HG02798 (cell line): ENCODE data around the gene SLC39A2.

ENCODE experiments used
- ATAC-seq: cut with Tn5 transposase; IDR thresholded peaks from one replicate; pipeline ENCODE4 v1.9.1; 2021; ENCODE audit warnings: mild to moderate bottlenecking; ENCODE audit not compliant: unreplicated experiment, poor library complexity

Gene SLC39A2

DNA sequence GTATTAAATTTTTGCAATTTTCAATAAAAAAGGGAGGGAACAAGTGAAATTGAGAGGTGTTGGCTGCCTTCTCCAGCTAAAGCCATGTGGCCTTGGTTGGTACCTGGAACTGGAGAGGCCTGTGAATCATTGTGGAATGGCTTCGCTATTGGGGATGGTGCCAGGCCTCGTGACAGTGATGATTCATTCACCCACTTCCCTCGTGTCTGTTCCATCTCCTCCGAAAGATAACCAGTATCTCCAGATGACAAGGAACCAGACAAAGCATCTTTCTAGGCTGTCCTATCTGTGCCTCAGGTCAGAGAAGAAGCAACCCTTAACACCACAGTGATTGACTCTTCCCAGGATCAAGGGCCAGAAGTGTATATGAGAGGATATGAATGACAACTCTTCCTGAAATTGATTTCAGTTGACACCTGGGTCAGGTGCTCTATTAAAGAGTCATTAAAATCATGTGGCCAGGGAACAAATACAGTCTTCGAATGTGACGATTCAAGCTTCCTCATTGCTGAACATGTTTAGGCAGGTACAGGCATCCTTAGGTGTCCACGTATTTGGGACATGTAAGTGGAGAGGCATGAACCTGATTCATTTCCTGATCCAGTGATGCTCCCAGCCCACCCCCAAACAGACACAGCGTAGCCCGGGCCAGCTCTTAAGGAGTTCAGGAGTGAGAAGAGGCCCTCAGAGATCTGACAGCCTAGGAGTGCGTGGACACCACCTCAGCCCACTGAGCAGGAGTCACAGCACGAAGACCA, 42.8 kb downstream of the SLC39A2 start, which contains the start of gene RNASE7:
TSS of gene RNASE7 (plus strand) at position 687 of the 758 bp plus-strand sequence. CDS start 631 bp downstream, outside the sequence.
- ATAC-seq = no peak

DNA sequence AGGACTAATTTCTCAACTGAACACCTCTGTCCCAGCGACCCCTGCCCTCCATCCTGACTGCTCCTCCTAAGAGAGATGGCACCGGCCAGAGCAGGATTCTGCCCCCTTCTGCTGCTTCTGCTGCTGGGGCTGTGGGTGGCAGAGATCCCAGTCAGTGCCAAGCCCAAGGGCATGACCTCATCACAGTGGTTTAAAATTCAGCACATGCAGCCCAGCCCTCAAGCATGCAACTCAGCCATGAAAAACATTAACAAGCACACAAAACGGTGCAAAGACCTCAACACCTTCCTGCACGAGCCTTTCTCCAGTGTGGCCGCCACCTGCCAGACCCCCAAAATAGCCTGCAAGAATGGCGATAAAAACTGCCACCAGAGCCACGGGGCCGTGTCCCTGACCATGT, 43.8 kb downstream of the SLC39A2 start:
- ATAC-seq = no peak

DNA sequence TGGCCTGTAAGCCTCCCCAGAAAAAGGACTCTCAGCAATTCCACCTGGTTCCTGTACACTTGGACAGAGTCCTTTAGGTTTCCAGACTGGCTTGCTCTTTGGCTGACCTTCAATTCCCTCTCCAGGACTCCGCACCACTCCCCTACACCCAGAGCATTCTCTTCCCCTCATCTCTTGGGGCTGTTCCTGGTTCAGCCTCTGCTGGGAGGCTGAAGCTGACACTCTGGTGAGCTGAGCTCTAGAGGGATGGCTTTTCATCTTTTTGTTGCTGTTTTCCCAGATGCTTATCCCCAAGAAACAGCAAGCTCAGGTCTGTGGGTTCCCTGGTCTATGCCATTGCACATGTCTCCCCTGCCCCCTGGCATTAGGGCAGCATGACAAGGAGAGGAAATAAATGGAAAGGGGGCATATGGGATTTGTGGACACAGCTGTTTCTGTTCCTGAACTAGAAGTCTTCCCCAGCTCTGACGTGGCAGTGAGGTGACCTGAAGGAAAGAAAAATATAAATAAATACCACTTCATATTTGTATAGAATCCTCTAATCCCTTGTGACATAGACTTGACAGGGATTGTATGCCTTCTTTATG, 44.4 kb downstream of the SLC39A2 start:
- ATAC-seq = no peak

DNA sequence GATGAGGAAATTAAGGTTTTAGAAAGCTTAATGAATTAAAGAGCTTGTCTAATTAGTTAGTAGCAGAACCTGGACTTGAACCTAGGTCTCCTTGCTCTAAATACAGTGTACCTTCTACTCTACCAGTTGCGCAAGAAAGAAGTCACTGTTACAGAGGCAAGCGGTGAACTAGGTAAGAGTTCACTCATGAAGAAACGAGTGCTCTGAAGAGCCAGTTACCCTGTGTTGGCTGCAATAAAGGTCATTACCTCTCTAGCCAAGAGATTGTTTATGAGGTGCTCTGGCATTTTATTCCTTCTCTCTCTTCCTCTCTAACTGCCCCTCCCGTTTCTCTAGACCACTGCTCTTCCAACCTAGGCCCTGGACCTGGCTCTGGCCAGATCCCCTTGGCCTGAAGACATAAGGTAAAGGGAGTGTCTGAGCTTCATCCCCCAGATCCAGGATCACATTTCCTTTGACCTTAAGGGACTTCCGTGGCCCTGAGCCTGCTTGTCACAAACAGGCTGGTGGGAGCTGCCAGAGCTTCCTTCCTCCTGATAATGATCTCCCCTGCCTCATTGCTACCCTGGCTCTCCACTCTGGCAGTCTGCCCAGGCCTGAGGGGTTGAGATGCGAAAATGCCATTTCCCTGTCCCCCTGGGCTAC, 45.0 kb downstream of the SLC39A2 start:
- no peak for ATAC-seq

DNA sequence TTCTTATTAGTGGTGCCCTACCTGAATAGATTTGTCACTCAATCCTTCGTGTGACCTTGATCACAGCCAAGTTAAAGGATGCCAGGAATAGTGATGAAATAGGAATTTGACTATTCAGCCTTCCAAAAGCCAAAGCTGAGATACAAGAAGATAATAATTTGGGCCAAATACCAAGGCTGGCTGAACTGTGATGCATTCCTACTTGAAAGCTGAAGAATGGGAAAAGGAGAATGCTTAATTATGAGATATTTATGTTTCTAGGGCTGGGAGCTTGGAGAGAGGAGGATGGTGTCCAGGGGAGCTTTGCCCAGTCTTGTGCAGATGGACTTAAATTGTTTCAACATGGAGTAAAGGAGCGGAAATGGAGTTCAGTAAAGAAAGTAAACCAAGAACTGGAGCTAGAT, 48.3 kb downstream of the SLC39A2 start:
- ATAC-seq = no peak

DNA sequence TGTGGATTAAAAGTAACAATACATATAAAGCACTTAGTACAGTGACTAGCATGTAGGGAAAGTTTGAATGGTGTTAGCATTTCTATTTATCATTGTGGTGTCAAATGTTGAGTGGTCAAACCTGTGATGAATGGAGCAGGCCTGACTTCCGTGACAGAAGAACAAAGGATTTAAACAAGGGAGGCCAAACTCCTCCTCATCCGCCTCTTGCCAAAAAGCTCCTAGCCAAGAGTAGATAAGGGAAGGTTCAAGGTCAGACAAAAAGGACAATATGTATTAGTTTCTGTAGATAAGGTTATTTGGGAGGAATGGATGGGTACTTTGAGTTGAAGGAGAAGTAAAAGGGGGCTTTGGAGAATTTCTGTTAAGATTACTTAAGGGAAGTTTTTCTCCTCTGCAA, 49.5 kb downstream of the SLC39A2 start:
- no peak for ATAC-seq

DNA sequence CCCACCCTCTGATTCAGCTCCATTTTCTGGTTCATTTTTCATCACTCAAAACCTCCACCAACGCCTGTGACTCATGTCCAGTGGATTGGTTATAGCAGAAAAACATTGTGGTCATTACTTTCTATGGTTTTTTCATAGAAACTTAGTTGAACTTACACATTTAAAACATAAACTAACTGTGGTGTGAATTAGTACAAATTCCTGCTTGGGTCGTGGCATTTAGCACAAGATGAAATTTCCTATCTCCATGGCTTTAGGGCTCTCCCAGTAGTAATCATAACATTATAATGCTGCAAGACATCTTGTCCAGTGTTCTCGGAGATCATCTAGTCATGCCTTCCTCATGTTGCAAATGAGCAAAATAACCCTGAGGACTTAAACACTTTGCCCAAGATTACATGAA, 50.2 kb downstream of the SLC39A2 start:
- no peak for ATAC-seq

DNA sequence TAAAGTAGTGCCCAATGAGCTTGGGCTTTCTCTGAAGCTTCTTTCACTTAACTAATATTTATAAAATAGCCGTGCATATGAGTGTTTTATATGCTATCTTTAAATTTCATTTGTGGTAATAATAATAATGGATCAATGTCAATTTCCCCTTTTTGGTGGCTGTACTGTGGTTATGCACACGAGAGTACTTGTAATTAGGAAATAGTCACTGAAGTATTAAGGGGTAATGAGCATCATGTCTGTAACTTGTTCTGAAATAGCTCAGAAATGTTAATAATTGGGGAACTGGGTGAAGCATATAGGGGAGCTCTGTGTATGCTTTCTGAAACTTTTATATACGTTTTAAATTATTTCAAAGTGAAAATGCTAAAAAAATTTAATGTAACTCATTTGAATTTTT, 51.5 kb downstream of the SLC39A2 start:
- no peak for ATAC-seq
